22Rv1 (cell line): ENCODE results near the gene KIF17.

Source experiments
- ZFX ChIP-seq: fragments of 450-650 bp; IDR thresholded peaks from 2 replicates; pipeline ENCODE4 v1.6.1; 2017; ENCODE audit warnings: antibody characterized with exemption, borderline replicate concordance
- TF ChIP-seq, protein P1 (sequence below): fragments of 450-650 bp; IDR thresholded peaks from 2 replicates; pipeline ENCODE4 v1.5.1; 2017; ENCODE audit warnings: mild to moderate bottlenecking

GRCh38 chr1:20763417-20763816 lies 45.6 kb upstream of the KIF17 start:
- TF ChIP-seq, protein P1, sequence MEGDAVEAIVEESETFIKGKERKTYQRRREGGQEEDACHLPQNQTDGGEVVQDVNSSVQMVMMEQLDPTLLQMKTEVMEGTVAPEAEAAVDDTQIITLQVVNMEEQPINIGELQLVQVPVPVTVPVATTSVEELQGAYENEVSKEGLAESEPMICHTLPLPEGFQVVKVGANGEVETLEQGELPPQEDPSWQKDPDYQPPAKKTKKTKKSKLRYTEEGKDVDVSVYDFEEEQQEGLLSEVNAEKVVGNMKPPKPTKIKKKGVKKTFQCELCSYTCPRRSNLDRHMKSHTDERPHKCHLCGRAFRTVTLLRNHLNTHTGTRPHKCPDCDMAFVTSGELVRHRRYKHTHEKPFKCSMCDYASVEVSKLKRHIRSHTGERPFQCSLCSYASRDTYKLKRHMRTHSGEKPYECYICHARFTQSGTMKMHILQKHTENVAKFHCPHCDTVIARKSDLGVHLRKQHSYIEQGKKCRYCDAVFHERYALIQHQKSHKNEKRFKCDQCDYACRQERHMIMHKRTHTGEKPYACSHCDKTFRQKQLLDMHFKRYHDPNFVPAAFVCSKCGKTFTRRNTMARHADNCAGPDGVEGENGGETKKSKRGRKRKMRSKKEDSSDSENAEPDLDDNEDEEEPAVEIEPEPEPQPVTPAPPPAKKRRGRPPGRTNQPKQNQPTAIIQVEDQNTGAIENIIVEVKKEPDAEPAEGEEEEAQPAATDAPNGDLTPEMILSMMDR: no peak
- TF ChIP-seq ZFX: no peak
